GM19395 (cell line): ENCODE measurements around the gene DSE.

Source experiments
- ATAC-seq: cut with Tn5 transposase; IDR thresholded peaks from one replicate; pipeline ENCODE4 v1.9.1; 2021; ENCODE audit warnings: mild to moderate bottlenecking, moderate library complexity; ENCODE audit not compliant: unreplicated experiment

DSE gene

GRCh38 chr6:116406678-116407345 lies 36.1 kb downstream of the DSE start:
- ATAC-seq, result no peak

DNA sequence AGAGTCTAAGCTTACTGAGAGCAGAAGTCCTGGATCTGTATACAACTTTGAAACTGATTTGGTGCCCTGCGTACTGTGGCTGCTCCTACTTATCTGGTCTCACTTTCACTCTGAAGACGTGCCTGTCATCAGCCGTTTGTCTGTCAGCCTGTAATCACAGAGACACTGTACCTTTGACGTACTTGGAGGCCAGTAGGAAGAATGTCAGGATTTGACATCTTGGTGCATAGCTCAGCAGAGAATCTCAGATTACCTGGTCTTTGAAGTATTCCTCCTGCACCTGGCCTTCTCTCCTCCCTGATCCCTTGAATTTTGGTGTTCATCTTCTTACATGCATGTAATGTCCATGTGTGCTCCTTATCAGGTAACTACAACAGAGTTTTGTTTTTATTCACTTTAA lies 37.7 kb downstream of the DSE start:
- peak; percentile 46 for ATAC-seq

DNA sequence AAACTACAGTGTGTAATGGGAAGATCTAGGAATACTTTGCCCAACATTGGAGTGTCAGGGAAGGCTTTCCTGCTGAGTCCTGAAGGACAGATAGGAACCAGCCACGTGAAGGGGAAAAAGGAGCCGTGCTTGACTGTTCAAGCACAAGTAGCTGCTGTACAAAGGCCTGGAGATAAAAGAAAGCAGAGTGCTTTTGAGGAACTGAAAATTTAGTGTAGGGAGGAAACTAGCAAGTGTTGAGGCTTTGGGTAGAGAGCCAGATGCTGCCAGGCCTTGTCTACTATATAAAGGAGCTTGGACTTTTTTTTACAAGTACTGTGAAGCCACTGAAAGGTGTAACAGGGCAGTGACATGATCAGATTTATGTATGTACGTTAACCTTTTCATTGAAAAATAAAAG lies 39.0 kb downstream of the DSE start:
- ATAC-seq, result peak; percentile 76

DNA sequence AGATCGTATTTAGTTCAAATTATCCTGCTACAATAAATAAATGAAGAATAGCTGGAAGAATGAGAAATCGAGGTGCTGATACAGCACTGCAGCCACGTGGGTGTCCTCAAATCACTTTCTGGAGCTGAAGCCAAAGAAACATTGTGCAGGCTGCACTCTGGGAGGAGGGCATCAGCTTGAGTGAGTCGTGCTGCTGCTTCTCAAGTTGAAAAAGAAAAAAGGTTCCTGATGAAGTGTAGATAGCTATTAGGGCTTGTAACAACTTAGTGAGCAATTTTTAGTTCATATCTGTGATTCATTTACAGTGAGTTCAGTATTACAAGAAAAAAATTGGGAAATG lies 40.5 kb downstream of the DSE start:
- ATAC-seq, result no peak

- no peak for ATAC-seq
These were observed 41.5 kb downstream of the DSE start for GRCh38 chr6:116412270-116412669.

GRCh38 chr6:116413357-116413756 lies 42.6 kb downstream of the DSE start:
- no peak for ATAC-seq

GRCh38 chr6:116417661-116418060 lies 46.9 kb downstream of the DSE start:
- ATAC-seq, result no peak

DNA sequence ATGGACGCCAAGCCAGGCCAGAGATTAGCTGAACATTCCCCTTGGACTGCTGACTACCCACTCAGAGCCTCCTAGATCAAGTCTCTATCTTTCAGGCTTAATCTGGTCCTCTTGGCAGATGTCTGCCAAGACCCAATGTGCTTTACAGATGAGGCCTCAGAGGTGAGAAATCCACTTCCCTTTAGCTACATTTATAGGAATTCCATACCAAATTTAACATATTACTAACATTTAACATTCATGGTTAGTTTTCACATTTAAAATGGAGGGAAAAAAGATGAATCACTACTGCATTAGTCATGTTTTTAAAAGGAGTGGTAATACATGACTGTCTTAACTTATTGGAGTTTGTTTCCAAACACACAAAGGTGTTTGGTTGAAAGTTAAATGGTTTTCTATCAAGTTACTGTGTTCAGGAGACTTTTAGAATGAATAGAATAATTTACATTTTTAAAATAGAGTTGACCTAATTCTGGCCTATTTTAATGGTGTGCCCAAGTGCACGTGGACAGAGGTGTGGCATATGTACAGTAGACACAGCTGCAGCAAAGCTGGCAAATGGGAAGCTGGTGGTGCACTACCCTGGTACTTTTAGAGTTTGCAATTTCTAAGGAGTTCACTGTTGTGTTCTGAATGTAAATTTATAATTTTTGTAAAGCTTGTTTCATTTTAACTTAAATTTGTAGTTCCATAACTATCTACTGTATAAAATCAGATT lies 48.5 kb downstream of the DSE start:
- ATAC-seq, result no peak

DNA sequence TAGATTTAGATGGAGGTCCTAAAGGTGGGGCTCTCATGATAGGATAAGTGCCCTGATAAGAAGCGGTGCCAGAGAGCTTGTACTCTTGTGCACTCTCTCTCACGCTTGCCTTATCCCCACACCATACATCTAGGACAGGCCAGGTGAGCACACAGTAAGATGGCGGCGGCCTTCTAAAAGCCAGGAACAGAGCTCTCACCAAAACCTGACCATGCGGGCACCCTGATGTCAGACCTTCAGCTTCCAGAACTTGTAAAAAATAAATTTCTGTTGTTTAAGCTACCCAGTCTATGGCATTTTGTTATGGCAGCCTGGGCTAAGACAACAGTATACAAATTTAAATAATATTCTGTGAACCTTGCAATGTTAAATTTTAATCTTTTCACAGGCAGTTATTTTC lies 49.6 kb downstream of the DSE start:
- ATAC-seq, result no peak

GRCh38 chr6:116422238-116422637 lies 51.5 kb downstream of the DSE start:
- no peak for ATAC-seq

DNA sequence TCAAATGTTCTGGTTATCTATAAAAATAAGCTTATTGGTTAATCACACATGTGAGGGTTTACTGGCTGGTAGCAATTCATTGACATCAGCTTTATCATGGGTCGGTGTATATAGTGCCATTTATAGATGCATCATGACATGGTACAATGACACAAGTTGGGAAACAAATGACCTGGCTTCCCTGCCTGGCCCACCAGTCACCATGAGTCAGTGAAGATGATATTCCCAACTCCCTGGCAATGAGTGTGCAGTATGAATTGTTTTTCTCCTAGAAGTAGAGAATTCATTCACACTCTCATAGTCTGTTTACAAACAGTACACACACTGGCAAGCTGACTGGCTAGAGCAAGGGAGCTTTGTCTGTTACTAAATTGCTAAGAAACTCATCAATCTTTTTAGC lies 53.3 kb downstream of the DSE start:
- ATAC-seq, result no peak

GRCh38 chr6:116426551-116426950 lies 55.8 kb downstream of the DSE start:
- ATAC-seq, result no peak

- ATAC-seq, result no peak
These were observed 58.4 kb downstream of the DSE start for GRCh38 chr6:116429111-116429510.

GRCh38 chr6:116430860-116431259 lies 60.1 kb downstream of the DSE start:
- ATAC-seq, result no peak

DNA sequence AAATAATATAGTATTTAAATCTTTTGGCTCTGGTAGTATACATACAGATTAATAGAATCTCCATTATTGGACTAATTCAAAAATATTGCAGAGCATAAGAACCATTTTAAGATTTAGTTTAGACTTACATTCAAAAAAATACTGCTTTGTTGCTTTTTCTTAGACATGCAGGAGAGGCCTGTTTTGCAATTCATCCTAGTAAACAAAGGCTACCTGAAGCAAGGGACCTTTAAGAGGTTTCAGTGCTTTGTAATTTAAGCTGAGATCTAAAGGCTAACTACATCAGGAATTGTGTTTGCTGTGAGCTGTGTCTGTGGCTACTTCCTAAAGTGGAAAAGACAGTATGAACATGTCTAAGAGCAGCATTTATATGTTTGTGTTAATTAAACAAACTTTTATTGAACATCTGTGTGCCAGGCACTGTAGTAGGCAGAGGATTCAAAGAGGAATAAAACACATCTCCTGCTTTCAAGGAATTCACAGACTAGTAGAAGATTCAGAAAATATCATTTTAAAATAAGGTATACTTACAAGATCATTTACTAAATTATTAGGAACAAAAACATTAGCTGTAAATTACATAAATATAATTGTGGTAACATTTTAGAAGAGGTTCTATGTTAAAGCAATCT lies 61.3 kb downstream of the DSE start:
- ATAC-seq, result no peak

DNA sequence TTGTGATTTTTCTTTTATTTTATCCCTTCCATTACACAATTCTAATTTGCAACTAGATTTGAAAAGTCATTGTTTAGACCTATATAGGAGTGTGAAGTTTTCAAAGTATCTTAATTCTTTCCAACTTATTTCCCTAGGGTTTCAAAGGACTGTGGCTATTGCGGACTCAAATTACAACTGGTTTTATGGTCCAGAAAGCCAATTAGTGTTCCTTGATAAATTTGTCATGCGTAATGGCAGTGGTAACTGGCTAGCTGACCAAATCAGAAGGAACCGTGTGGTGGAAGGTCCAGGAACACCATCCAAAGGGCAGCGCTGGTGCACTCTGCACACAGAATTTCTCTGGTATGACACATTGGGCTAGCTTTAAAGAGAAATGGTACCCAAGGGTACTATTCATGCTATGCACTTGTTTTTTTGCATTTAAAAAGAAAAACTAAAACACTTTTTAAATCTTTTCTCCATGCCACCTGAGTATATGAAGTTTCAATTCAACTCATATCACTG lies 62.5 kb downstream of the DSE start:
- ATAC-seq, result no peak

- ATAC-seq, result no peak
These were observed 63.4 kb downstream of the DSE start for GRCh38 chr6:116434056-116434725.

DNA sequence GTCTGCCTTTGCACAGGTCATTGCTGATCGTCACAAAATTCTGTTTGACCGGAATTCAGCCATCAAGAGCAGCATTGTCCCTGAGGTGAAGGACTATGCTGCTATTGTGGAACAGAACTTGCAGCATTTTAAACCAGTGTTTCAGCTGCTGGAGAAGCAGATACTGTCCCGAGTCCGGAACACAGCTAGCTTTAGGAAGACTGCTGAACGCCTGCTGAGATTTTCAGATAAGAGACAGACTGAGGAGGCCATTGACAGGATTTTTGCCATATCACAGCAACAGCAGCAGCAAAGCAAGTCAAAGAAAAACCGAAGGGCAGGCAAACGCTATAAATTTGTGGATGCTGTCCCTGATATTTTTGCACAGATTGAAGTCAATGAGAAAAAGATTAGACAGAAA lies 65.8 kb downstream of the DSE start:
- no peak for ATAC-seq

DNA sequence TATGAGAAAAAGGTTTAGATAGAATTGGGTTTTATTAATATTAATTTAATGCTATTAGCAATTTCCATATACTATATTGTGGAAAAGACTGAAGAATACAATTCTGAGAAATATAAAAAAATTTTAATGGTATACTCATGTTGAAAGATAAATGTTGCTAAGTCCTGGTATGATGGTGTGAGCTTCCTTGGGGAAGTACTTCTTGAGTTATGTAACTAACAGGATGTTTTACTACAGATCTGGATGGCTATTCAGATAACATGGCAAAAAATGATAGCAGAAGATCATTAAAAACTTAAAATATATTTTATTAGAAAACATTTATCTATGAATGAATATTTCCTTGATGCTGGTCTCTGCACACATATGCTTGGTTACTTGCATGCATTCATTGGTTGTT lies 66.9 kb downstream of the DSE start:
- no peak for ATAC-seq

DNA sequence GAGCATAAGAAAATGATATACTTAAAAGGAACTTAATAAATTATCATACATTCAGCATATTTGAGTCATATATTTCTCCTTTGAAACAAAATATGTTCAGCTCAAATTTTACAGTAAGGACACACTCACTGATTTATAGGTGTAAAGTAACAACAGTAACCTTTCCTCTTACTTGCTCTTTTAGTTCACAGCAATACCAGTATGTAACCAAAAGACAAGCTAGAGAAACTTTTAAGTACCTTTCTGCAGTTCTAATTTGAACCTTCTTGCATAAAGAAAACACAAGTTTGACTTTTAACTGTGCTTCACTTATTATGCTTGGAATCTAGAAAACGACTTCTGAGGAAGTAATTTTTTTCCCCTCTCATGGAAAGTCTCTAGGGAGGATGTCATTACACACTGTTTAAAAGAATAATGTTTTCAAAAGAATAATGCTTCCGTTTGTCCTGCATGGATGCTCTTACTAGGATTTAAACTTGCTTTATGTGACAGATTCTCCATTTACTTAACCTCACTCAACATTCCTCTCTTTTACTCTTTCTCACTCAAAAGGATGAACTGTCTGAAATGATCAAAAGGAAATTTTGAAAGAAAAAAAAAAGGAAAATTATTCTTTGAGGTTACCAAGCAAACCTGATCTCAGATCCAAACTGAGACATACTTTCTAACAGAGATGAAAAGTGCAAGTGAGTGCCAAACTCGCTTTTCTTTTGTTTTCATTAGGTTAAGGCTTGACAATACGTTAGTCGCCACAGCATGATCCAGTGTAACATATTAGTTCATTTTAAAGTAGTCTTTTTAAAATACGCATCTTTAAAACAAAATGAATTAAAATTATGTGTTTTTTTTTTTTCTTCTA lies 68.1 kb downstream of the DSE start:
- no peak for ATAC-seq
